ENCODE results near the gene CYP17A1.

Gene CYP17A1

GRCh38 chr10:102804382-102805055, 32.7 kb downstream of the CYP17A1 start:
- no peak for DNase-seq (ENCODE audit: low spot score)

DNA sequence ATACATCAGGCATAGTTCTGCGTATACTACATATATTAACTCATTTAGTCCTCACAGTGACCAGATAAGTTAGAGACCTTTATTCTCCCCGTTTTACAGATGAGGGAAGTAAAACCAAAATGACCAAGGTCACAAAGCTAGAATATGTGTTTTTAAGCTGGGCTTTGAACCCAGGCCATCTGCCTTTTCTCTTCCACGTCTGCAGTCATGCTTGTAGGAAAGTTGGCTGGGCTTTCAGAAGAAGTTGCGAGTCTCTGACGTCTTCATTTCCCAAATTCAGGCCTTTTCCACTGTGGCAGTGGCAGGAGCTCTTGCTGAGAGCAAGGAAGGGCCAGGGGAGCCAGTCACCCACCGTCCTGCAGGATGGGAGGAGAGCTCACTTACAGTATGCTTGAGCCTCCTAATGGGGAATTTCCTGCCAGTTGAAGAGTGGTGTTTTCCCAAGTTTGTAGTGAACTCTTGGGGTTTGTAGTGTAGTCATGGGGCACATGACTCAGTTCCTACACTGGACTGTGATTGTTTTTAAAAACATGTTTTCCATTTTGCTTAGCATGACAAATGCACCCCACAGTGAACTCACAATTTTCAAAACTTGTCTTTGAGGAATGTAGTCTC, 34.2 kb downstream of the CYP17A1 start:
- DNase-seq (ENCODE audit: low spot score): no peak

GRCh38 chr10:102801978-102802377, 35.2 kb downstream of the CYP17A1 start:
- DNase-seq (ENCODE audit: low spot score): no peak

- no peak for DNase-seq (ENCODE audit: low spot score)
These were observed 35.7 kb downstream of the CYP17A1 start for GRCh38 chr10:102801496-102801895.

DNA sequence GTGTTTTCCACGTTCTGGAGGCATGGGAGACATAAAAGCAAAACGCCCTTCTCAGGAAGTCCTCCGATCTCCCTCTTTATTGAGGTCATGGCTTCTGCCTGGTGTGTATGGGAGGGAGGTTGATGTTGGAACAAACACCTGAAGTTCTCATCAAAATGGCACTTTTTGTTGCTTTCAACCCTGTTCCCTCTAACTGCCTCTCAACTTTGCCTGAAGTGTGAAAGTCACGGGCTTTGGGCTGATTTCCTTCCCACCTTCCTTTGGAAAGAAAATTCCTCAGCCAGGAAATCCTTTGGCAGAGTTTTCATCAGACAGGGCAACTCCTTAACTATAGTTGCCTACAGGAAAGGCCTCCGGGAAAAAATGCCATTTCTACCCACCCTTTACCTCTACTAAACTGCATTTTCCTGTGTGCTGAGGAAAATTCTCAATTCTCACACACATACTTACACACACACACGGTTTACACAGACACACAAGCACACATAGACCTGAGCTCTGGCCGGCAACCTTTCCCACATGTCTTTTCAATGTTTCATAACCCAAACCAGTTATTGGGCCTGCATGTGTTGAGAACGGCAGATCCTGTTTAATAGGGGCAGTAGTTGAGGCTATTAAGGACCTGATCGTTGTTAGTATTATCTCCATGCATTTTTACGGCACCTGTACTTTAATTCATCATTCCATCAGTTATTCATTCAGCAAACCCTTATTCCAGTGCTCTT, 36.4 kb downstream of the CYP17A1 start:
- no peak for DNase-seq (ENCODE audit: low spot score)

DNA sequence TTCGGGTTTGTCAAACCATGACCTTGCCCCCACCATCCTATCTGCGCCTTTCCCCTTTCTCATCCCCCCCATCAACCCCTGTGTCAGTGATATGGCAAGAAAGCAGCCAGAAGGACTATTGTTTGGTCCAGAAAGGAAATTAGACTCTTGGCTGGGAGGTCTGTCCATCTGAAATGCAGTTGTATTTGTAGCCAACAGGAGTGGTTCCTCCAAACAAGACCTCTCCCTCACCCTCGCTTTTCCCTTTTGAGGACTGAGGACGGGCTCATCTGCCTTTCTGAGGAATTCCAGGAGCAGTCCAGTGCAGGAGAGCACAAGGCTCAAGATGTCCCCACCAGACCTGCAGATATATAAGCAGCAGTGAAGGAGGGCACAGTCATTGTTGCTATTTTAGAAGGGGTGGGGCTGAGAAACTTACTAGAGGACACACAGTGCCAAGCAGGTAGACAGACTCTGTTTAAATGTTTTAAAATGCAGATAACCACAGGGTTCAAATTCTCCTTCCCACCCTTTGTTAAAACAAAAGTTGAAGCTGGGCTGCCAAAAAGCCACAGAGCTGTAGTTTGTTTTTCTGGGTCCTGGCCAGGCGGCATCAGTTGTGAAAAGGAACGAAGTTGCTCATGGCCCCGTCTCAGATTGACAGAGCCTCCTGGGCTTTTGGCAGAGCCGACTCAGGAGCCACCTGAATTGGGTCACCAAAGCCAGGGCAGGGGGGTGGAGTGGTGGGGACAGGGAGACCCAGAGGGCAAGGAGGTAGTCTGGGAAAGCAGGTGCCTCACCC, 37.3 kb downstream of the CYP17A1 start:
- no peak for DNase-seq (ENCODE audit: low spot score)

- peak; percentile 78 for DNase-seq (ENCODE audit: low spot score)
These were observed 40.6 kb downstream of the CYP17A1 start for GRCh38 chr10:102796407-102797176.

- DNase-seq (ENCODE audit: low spot score): no peak
These were observed 41.5 kb downstream of the CYP17A1 start for GRCh38 chr10:102795453-102796406.

DNA sequence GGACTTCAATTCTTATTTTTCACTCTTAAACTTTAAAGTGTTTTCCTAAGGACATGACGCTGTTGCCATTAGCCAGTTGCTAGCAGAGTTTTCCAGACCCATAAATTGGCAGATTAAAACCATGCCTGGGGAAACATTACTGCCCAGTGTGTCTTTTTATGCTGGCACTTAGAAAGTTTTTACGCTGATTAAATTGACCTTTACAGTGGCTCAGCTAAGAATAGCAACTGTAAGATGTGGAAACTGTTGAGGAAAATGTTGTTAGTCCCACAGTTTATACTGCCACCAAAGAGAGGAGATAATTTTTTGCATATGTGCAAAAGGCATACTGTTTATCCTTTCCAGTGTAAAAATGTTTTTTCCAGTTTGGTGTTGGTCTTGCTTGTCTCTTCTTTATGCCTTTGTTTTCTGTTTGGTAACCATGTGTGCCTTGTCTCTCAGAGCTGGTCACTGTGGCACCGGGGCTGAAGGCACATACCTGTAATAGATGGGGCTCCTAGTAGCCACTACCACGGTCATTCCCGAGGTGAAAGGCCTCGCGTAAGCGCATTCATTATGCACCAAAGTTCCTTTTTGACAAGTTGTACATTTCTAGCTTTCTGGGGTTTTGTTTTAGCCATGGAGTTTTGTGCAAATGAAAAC, 45.3 kb downstream of the CYP17A1 start:
- DNase-seq (ENCODE audit: low spot score): no peak

DNA sequence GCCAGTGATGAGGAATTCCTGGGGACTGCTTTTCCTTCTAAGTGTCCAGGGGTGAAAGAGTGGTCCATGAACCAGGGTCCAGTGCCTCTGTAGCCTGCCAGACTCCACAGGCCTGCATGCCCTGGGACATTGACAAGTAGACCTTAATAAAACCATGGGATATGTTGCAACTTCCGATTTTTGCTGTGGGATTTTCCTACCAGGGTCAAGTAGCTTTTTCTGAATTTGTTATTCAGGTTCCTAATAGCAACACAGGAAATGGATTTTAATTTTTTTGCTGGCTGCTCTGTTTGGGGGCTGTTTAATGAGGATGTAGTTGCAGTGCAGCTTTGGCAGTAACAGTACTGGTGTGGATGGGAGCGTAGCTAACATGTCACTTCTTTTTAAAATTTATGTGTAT, 51.4 kb downstream of the CYP17A1 start:
- DNase-seq (ENCODE audit: low spot score): no peak

GRCh38 chr10:102783568-102783967, 53.6 kb downstream of the CYP17A1 start:
- DNase-seq (ENCODE audit: low spot score): no peak

GRCh38 chr10:102782673-102783551, 54.3 kb downstream of the CYP17A1 start:
- DNase-seq (ENCODE audit: low spot score): no peak

- no peak for DNase-seq (ENCODE audit: low spot score)
These were observed 55.2 kb downstream of the CYP17A1 start for GRCh38 chr10:102781921-102782557.

DNA sequence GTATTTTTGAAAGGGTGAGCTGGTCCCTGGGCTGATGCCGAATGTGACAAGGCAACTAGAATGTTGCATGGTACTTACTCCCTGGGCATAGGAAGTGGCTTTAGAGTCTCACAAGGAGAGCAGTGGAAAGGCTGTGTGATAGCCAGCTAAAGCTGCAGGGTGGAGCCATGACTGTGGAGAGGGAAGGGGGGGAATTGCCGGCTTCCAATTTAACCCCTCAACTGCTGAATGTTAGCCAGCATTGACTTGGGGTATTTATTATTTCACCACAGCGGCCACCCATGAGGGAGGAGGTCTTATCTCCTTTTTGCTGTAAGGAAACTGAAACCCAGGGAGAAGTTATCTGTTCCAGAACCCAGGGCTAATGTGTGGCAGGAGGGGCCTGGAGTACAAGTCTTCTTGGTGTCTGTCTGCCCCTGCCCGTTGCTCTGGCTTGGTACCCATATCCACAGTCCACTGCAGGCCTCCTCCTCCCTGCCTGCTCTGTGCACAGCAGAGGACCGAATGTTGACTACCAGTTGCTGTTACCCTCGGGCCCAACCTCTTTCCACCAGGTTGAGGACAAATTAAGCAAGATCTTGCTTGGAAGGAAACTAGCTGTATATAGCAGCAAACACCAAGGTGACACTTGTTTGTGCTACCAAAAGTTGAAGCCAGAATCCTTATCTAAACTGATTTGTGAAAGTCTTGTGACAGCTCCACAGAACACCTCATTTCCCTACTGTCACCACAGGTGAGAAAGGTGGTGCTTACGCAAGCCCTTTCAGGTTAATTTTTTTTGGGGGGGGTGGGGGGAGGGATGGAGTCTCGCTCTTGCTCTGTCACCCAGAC, 55.9 kb downstream of the CYP17A1 start:
- DNase-seq (ENCODE audit: low spot score): no peak

Data from putamen (tissue), 1 donor.